Vagina (tissue), 2 donors: ENCODE results near the gene GNG2. TPM values are rescaled to one million over a fixed set of nuclear protein-coding genes. Genes with fewer than 3 reads are reported as not detected.

Experiments
- DNase-seq, 2 donors: peaks; one replicate each; pipeline ENCODE4 v3.0.0-alpha.2; 2017; ENCODE audit errors: extremely low spot score in 2 of 2
- H3K27ac ChIP-seq: fragments of 200-600 bp; sonication (generic); one replicate; pipeline ENCODE4 v1.5.1; 2019
- H3K27me3 ChIP-seq: fragments of 200-600 bp; sonication (generic); one replicate; pipeline ENCODE4 v1.5.1; 2019
- H3K36me3 ChIP-seq, 2 donors: fragments of 200-600 bp; sonication (generic); one replicate each; pipeline ENCODE4 v1.5.1; 2017 to 2019
- H3K4me1 ChIP-seq: fragments of 200-600 bp; sonication (generic); one replicate; pipeline ENCODE4 v1.5.1; 2019
- H3K4me3 ChIP-seq, 2 donors: fragments of 200-600 bp; sonication (generic); 1 replicate in 1 of 2; 2 replicates in 1 of 2; pipeline ENCODE4 v1.5.1; 2016 to 2019
- H3K9me3 ChIP-seq: fragments of 200-600 bp; sonication (generic); one replicate; pipeline ENCODE4 v1.5.1; 2019
- CTCF ChIP-seq, 3 experiments: fragments of 450-650 bp in 2 of 3; fragments of 200-600 bp in 1 of 3; sonication (generic) in 1 of 3; IDR thresholded peaks; one replicate each; pipeline ENCODE4 v1.5.1; 2017 to 2019; ENCODE audit warnings: antibody characterized with exemption in 3 of 3, mild to moderate bottlenecking in 2 of 3, moderate library complexity in 2 of 3
- POLR2A ChIP-seq, 2 donors: fragments of 450-650 bp; IDR thresholded peaks; one replicate each; pipeline ENCODE4 v1.6.1; 2017; ENCODE audit warnings: antibody characterized with exemption in 2 of 2, mild to moderate bottlenecking in 2 of 2, moderate library complexity in 2 of 2
- POLR2AphosphoS5 ChIP-seq, 2 donors: sonication (generic); formaldehyde crosslinking; IDR thresholded peaks; one replicate each; pipeline ENCODE4 v1.9.0; 2017; ENCODE audit warnings: antibody characterized with exemption in 2 of 2, mild to moderate bottlenecking in 2 of 2, low read depth in 1 of 2; ENCODE audit not compliant: insufficient read depth in 1 of 2
- intact Hi-C: fragments of 100-400 bp; cut with DNase I; formaldehyde crosslinking; loops from one replicate; pipeline ENCODE4 v1.15.1; 2023
- total RNA-seq: library from RNA; depleted of rRNA; stranded (reverse); fragments of >200 nt; gene quantifications from one replicate; pipeline ENCODE4 v1.2.3, GENCODE V29; 2016

Gene GNG2
- total RNA-seq, 1 donor from 2014 or later = 12.8 TPM

- Histone ChIP-seq H3K36me3 (no peaks in the 10 kb centered on the region), H3K27ac (no peak overlapping the region), H3K4me3 (no peak overlapping the region), H3K4me1 (peaks cover 11% of the 10 kb centered on the region), H3K27me3 (no peaks in the 10 kb centered on the region), H3K9me3 (no peaks in the 10 kb centered on the region)
- no peak for DNase-seq
- TF ChIP-seq POLR2AphosphoS5 (IDR thresholded peaks at IDR 0.05; ENCODE audit: insufficient read depth in 1 of 2, low read depth in 1 of 2) (no peak), CTCF (IDR thresholded peaks at IDR 0.05) (no peak), POLR2A (IDR thresholded peaks at IDR 0.05) (no peak)
- intact Hi-C loops = no loop called here
Measured at GRCh38 chr14:51884086-51884927, 23.9 kb downstream of the GNG2 start.

GRCh38 chr14:51889851-51890250 lies 29.4 kb downstream of the GNG2 start:
- TF ChIP-seq POLR2A (IDR thresholded peaks at IDR 0.05) (no peak), POLR2AphosphoS5 (IDR thresholded peaks at IDR 0.05; ENCODE audit: insufficient read depth in 1 of 2, low read depth in 1 of 2) (no peak)
- Histone ChIP-seq H3K4me1 (peaks cover under 1% of the 10 kb centered on the region), H3K27me3 (no peaks in the 10 kb centered on the region), H3K36me3 (no peaks in the 10 kb centered on the region), H3K4me3 (no peak overlapping the region), H3K27ac (no peak overlapping the region), H3K9me3 (no peaks in the 10 kb centered on the region)
- intact Hi-C loops = no loop called here
- no peak for DNase-seq

GRCh38 chr14:51894250-51894649 lies 33.8 kb downstream of the GNG2 start:
- Histone ChIP-seq H3K36me3 (no peaks in the 10 kb centered on the region), H3K9me3 (no peaks in the 10 kb centered on the region), H3K4me1 (no peaks in the 10 kb centered on the region), H3K27me3 (no peaks in the 10 kb centered on the region), H3K4me3 (no peak overlapping the region), H3K27ac (no peak overlapping the region)
- TF ChIP-seq POLR2A (IDR thresholded peaks at IDR 0.05) (no peak), POLR2AphosphoS5 (IDR thresholded peaks at IDR 0.05; ENCODE audit: insufficient read depth in 1 of 2, low read depth in 1 of 2) (no peak), CTCF (IDR thresholded peaks at IDR 0.05) (no peak)
- DNase-seq = no peak
- intact Hi-C loops = no loop called here

GRCh38 chr14:51895375-51895774 lies 35.0 kb downstream of the GNG2 start:
- no peak for DNase-seq
- Histone ChIP-seq H3K36me3 (no peaks in the 10 kb centered on the region), H3K27ac (no peak overlapping the region), H3K9me3 (no peaks in the 10 kb centered on the region), H3K4me3 (no peak overlapping the region), H3K4me1 (no peaks in the 10 kb centered on the region), H3K27me3 (no peaks in the 10 kb centered on the region)
- intact Hi-C loops = no loop called here
- TF ChIP-seq POLR2AphosphoS5 (IDR thresholded peaks at IDR 0.05; ENCODE audit: insufficient read depth in 1 of 2, low read depth in 1 of 2) = no peak
- no peak for TF ChIP-seq POLR2A (IDR thresholded peaks at IDR 0.05)
- no peak for TF ChIP-seq CTCF (IDR thresholded peaks at IDR 0.05)

GRCh38 chr14:51897791-51898355 lies 37.5 kb downstream of the GNG2 start:
- no peaks in the 10 kb centered on the region for H3K27me3 ChIP-seq
- DNase-seq = no peak

More at GRCh38 chr14:51897791-51898355, 37.5 kb downstream of the GNG2 start:
- H3K4me1 ChIP-seq = no peaks in the 10 kb centered on the region
- no peaks in the 10 kb centered on the region for H3K9me3 ChIP-seq
- no peak for TF ChIP-seq POLR2AphosphoS5 (IDR thresholded peaks at IDR 0.05; ENCODE audit: insufficient read depth in 1 of 2, low read depth in 1 of 2)
- TF ChIP-seq CTCF (IDR thresholded peaks at IDR 0.05) = no peak
- no peak for TF ChIP-seq POLR2A (IDR thresholded peaks at IDR 0.05)
- no peak overlapping the region for H3K27ac ChIP-seq
- no peaks in the 10 kb centered on the region for H3K36me3 ChIP-seq
- intact Hi-C loops = no loop called here
- no peak overlapping the region for H3K4me3 ChIP-seq
